HT1080 (cell line): Measurements from ENCODE around the gene ST7. TPM values are rescaled to one million over a fixed set of nuclear protein-coding genes. Genes with fewer than 3 reads are reported as not detected.
"Not testable (repeated sequence)": the region's sequence is repeated elsewhere in the genome, so short reads cannot be mapped to it uniquely, and the experiment has no call there.

Experiments used
- DNase-seq: peaks from one replicate; pipeline ENCODE4 v3.0.0-alpha.2; 2015; ENCODE audit warnings: low read depth
- total RNA-seq: library from RNA; depleted of rRNA; stranded (reverse); fragments of >200 nt; shearing (Covaris generic); gene quantifications from 2 replicates; pipeline ENCODE4 v1.2.3, GENCODE V29; 2014

Gene ST7
- total RNA-seq, 1 experiment from 2014 or later = 22.6 TPM

DNA sequence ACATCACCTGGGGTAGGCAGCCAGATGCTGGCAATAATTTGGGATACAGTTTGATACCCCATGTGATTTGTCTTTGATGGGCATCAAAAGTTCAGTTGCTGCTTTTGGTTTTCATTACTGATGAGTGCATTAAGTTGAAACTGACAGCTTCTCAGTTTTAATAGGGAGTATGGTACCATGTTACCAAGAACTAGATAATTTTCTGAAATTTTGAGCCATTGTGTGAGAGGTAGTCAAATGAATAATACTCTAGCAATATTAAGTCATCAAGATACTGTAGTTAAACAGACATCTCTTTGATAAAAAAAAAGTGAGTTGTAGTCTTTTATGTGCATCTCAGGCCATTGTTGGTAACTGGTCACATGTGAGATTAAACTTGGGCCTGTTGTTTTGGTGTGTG, 71.5 kb downstream of the ST7 start:
- DNase-seq = no peak

DNA sequence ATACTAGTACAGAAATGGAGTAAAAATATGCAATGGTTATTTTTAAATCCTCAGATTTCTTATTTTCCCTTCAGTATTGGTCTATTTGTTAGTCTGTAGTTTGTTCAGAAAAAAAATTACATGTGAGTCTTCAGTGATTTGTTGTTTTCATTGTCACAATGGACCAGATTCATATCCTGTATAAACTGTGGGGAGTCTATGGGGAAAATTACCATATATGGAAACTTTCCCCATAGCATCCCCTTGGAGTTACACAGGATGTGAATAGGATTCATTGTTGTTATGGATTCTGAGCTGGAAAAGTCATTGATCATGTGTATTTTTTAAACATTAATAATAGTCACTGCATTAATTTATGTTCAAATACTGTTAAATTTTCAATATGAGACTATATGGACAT, 72.6 kb downstream of the ST7 start:
- peak; percentile 56 for DNase-seq

- DNase-seq = not testable (repeated sequence)
These were observed 77.0 kb downstream of the ST7 start for GRCh38 chr7:117030346-117030745.

DNA sequence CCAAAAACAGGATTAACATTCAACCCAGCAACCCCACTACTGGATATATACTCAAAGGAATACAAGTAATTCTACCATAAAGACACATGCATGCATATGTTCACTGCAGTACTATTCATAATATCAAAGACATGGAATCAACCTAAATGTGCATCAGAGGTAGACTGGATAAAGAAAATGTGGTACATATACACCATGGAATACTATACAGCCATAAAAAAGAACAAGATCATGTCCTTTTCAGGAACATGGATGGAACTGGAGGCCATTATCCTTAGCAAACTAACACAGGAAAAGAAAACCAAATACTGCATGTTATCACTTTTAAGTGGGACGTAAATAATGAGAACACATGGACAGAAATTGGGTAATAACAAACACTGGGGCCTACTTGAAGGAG, 77.5 kb downstream of the ST7 start:
- not testable (repeated sequence) for DNase-seq

DNA sequence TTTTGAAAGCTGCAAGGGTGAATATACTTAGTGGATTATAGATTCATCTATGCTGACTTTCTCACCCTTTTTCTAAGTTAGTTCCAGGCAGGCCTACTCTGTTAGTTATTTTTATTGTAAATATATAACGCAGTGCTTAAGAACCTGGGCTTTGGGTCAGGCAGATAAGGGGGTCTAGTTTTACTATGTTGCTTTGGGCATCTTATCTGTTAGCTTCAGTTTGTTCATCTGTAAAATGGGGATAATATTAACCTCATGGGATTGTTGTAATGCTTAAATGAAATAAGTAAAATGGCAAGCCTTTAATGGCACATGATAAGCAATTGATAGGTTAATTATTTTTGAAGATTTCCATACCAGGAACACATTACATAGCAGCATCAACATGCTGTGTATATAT, 79.5 kb downstream of the ST7 start:
- no peak for DNase-seq

DNA sequence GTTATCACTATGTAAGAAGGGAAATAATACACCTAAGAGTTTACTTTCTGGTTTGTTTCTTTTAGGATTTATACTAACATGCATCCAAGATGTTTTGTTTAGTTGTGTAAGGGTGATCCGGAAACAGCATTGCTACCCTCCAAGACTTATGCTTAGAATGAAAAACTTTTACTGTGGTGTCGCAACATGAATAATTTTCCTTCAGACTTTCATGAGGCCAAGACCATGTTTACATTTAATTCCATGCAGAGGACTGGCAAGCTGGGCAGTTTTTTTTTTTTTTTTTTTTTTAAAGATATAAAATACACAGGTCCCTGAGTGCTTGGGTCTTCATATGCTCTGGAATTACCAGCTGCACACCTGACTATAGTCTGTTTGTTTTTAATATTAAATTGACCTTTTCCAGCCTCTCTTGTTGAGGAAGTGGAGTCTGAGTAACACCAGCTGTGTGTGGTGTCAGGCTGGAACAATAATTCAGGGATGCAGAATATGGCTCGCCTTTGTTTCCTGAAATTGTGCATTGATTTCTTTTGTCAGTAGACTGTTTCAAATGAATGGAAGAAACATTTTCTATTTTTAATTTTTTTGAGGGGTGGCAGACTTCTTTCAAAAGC, 81.7 kb downstream of the ST7 start:
- no peak for DNase-seq

DNA sequence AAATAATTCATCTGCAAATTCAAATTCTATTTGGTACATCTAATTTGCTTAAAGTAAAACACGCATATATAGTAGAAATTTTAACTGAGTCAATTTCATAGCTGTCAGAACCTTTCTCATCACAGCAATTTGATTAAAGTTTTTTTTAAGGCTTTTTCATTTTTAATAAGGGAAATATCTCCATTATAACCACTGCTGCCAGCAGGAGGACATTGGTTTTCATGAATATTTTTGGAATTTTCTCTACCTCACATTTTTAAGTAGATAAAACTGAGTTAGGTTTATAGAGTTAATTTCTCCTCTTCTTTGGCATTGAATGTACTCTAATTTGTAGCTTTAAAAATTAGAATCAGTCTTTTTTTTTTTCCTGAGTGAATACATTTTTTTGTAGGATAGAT, 82.2 kb downstream of the ST7 start:
- no peak for DNase-seq

DNA sequence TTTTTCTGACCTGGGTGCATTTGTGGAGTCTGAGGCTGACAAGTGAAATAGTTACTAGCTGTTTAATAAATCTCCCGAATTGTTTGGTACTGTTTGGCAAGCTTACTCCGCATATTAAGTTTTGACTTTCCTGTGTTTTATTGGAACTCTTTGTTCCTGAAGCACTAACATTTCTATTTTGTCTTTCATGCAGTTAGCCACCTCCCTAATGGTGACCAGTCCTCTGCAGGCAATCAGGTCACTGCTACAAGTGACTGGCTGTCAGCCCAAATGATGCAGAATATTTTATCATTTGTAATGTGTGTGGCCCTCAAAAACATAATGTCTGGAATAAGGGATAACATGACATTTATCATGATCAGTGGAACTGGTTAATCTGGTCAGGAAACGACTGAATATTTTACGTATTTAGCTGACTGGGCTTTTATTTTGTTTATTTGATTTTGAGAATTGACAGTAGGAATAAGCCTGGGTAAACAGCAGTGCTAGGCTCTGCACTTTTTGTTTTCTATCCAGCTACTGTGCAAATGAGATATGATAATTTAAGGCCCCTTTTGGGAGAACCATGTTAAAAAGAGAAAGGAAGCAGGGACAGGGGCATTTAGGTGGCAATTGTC, 82.9 kb downstream of the ST7 start:
- DNase-seq = no peak

GRCh38 chr7:117036836-117037235, 83.5 kb downstream of the ST7 start:
- no peak for DNase-seq

DNA sequence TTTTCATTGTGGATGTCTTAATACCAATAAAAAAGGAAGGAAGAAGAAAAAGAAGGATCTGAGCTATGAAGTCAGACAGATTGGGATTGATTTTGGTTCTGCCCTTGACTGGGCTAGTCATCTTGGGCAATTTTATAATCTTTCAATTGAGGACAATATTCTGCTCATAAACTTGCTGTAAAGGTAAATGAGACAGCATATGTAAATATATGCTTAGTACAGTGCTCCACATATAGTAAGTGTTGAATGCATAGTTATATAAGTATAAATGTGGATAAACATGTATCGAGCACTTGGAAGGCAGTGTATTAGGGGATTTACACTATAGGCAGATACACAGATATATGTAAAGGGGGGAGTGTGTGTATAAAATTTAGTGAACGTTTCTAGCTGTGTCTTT, 85.1 kb downstream of the ST7 start:
- no peak for DNase-seq

DNA sequence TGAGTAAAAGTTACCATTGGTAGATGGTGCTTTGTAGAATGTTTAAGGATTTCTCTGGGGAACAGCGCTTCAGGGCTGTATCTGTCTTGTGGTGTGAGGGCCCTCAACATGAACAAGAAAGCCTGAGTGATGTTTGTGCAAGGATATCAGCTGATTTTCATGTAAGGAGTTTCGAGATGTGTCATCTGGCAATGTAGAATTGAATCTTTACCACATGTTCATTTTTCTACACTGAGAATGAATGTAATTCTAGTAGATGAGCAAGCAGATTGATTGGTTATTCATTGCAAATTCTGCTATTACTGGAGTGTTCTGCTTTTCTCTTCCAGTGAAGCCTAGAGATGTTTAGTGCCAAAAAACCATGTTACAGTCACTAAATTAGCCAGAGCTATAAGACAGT, 87.7 kb downstream of the ST7 start:
- peak; percentile 18 for DNase-seq

GRCh38 chr7:117041822-117042221, 88.5 kb downstream of the ST7 start:
- DNase-seq = no peak

DNA sequence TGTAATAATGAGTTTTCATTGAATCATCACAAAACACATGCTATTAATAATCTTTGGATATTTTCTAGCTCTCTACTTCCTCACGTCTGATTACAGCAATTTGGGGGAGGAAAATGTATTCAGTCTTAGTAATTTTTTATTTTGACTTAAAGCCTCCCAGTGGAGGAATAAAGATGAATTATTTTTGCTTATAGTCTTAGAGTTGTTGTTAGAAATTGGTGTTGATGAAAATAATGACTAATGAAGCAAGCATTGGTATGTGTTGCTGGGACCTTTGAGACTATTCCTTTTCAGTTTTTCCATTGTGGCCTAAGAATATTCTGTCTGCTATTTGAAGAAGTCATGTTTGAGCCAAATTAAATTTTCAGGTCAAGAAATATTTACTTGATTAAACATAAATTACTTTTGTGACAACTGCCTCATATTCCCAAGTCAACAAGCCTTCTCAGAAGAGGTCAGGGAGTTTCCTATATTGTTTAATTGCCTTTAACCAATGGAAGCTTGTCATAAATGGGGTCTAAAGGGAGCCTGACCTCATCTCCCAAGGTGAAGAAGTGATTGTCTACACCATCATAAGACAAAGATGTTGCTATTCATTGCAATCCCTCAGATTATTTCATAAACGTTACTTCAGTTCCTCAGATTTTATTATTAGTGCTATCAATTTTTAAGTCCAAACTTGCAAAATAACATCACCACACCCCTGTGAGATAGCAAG, 90.0 kb downstream of the ST7 start:
- DNase-seq = no peak

- no peak for DNase-seq
These were observed 91.4 kb downstream of the ST7 start for GRCh38 chr7:117044664-117045063.

GRCh38 chr7:117045927-117046710, 92.8 kb downstream of the ST7 start:
- no peak for DNase-seq

DNA sequence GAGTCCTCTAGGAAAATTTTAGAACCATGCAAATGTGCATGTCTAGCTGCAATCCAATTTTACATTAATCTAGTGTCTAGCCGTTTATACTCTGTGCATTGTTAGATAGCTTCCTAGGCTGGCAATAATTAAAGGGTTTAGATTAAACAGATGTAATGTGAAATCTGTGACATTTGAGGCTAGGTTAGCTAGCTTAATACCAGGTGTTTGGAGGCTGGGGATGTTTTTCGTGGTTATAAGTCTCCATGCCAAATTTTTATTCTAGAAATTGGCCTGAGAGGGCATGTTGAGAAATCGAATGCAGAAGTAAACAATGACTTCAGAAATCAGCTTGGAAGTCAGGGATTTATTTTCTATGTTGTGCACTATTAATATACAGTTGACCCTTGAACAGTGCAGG, 94.2 kb downstream of the ST7 start:
- no peak for DNase-seq

DNA sequence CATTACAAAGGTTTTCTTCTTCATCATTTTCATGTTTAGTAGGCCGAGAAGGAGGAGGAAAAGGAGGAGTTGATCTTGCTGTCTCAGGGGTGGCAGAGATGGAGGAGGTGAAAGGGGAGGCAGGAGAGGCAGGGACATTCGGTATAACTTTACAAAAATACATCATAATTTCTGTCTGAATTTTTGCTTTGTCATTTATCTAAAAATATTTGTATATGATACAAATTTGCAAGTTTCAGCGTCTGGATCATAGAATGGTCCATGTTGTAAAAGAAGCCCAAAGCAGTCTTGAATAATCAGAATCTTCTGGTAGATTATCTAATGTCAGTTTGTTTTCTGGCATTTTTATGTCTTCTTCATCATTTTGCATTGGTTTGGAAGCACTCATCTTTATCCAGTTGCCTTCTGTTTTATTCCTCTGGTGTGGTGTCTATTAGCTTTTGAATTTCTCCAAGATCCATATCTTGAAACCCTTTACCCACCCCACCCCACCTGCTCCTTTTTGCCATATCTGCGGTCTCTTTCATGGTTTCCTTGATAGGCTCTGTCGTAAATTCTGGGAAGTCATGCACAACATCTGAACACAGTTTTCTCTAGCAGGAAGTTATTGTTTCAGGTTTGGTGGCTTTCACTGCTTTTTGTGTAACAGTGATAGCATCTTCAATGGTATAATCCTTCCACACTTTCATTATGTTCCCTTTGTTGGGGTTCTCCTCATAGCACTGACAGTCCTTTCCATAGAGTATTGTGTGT, 95.0 kb downstream of the ST7 start:
- DNase-seq = no peak

DNA sequence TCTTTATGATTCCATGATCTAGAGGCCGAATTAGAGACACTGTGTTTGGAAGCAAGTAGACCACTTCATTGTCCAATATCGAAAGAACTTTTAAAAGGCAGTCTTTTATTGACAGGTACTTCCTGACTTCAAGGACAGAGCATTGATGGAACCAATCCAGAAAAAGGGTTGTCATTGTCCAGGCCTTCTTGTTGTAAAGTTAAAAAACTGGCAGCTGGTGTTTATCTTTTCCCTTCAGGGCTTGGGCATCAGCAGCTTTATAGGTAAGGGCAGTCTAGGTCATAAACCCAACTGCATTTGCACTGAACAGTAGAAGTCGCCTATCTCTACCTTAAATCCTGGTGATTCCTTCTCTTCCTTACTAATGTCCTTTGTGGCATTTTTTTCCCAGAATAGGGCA, 95.6 kb downstream of the ST7 start:
- no peak for DNase-seq

DNA sequence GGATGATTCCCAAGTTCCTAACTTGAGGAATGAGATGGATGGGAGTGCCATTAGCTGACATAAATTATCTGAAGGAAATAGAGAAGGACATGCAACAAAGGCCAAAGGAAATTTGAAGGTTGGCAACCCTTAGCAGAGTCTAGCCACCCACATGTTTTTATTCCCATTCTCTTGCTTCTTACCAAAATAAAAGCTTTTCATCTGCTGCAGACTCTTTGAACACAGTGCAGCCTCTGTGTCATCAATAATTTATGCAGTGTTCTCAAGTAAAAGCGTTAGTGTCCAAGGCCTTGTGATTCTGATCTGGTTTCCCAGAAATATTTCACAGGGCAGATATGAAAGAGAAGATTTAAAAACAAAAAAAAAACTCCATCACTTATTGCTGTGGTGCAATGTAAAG, 98.5 kb downstream of the ST7 start:
- DNase-seq = no peak

GRCh38 chr7:117053432-117053831, 100.1 kb downstream of the ST7 start:
- DNase-seq = no peak

DNA sequence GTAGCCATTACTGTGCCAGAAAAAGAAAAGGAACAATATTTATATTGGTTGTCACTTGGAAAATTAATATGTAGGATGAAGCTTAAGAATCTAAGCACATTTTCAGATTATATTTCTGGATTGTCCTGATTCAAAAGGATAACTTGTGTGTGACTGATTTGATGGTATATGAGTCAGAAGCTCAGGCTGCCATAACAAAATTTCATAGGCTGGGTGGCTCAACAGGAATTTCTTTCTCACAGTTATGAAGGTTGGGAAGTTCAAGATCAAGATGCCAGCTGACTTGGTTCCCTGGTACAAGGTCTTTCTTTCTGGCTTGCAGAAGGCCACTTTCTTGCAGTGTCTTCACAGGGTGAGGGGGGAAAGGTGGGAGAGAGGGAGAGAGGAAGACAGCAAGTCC, 108.5 kb downstream of the ST7 start:
- peak; percentile 46 for DNase-seq
